MCF 10A (cell line): ENCODE measurements around the gene HECTD4. TPM values are rescaled to one million over a fixed set of nuclear protein-coding genes. Genes with fewer than 3 reads are reported as not detected.
"Not testable (repeated sequence)": the region's sequence is repeated elsewhere in the genome, so short reads cannot be mapped to it uniquely, and the experiment has no call there.

Experiments used
- BruUV-seq: library from RNA; stranded (reverse); fragments of 400-500 nt; replicated peaks from 2 replicates; lab custom pipeline; 2021; lab: Mats Ljungman, UMichigan
- CTCF ChIA-PET: fragments of 300-600 bp; sonication (Branson Sonifier 250); formaldehyde crosslinking; extraction: SDS; loops from one replicate; lab custom pipeline; 2021; ENCODE audit warnings: antibody characterized with exemption, inconsistent platforms; lab: Yijun Ruan, JAX
- POLR2A ChIA-PET: fragments of 300-600, 350-650 bp; sonication (Branson Sonifier 250); formaldehyde crosslinking; extraction: SDS; loops from one replicate; lab custom pipeline; 2020; ENCODE audit warnings: antibody characterized with exemption, inconsistent platforms; lab: Yijun Ruan, JAX
- DNase-seq: peaks from one replicate; pipeline ENCODE4 v3.0.0-alpha.2; 2018; ENCODE audit not compliant: unreplicated experiment
- H3K27ac Mint-ChIP-seq: one replicate; pipeline ENCODE4 v1.8.0; 2022; ENCODE audit warnings: mild to moderate bottlenecking, low read depth, mixed read lengths; ENCODE audit not compliant: unreplicated experiment
- H3K27me3 Mint-ChIP-seq: one replicate; pipeline ENCODE4 v1.8.0; 2022; ENCODE audit warnings: mixed read lengths; ENCODE audit not compliant: insufficient read depth, unreplicated experiment
- H3K36me3 Mint-ChIP-seq: one replicate; pipeline ENCODE4 v1.8.0; 2022; ENCODE audit warnings: mild to moderate bottlenecking, moderate library complexity, mixed read lengths; ENCODE audit not compliant: insufficient read depth, unreplicated experiment
- H3K4me1 Mint-ChIP-seq: one replicate; pipeline ENCODE4 v1.8.0; 2022; ENCODE audit warnings: mixed read lengths; ENCODE audit not compliant: insufficient read depth, unreplicated experiment
- H3K4me3 Mint-ChIP-seq: one replicate; pipeline ENCODE4 v1.8.0; 2022; ENCODE audit warnings: mild to moderate bottlenecking, moderate library complexity, mixed read lengths; ENCODE audit not compliant: unreplicated experiment
- H3K9me3 Mint-ChIP-seq: one replicate; pipeline ENCODE4 v1.8.0; 2022; ENCODE audit warnings: mixed read lengths; ENCODE audit not compliant: unreplicated experiment
- intact Hi-C: fragments of 100-400 bp; cut with micrococcal nuclease; formaldehyde crosslinking; loops from 2 replicates; pipeline ENCODE4 v1.14.1; 2022
- total RNA-seq: library from RNA; stranded (reverse); gene quantifications from 2 replicates; pipeline ENCODE4 v1.2.3, GENCODE V29; 2022
- TF ChIP-seq, protein P1 (sequence below): fragments of 200-600 bp; IDR thresholded peaks from one replicate; pipeline ENCODE4 v1.8.0; 2022; ENCODE audit warnings: antibody characterized with exemption, mild to moderate bottlenecking; ENCODE audit not compliant: unreplicated experiment

Gene HECTD4
- total RNA-seq, 1 experiment from 2014 or later = 35.2 TPM

DNA sequence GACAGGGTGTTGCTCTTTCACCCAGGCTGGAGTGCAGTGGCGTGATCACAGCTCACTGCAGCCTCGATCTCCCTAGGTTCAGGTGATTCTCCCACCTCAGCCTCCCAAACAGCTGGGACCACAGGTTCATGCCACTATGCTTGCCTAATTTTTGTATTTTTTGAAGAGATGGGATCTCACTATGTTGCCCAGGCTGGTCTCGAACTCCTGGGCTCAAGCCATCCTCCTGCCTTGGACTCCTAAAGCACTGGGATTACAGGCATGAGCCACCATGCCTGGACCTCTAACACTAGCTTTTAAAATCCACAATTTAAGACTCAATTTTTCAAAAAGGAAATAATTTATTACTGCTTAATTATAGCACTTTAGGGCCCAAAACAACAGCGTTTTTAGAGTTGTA, 149.0 kb downstream of the HECTD4 start:
- Mint-ChIP-seq H3K4me3 (no peak overlapping the region), H3K27ac (no peak overlapping the region), H3K9me3 (no peaks in the 10 kb centered on the region), H3K36me3 (peaks cover 78% of the 10 kb centered on the region), H3K4me1 (no peaks in the 10 kb centered on the region), H3K27me3 (no peaks in the 10 kb centered on the region)
- CTCF ChIA-PET = no interaction called here
- POLR2A ChIA-PET = no interaction called here
- no peak for DNase-seq
- intact Hi-C loops = no loop called here
- no TSS peak for BruUV-seq
- TF ChIP-seq, protein P1, sequence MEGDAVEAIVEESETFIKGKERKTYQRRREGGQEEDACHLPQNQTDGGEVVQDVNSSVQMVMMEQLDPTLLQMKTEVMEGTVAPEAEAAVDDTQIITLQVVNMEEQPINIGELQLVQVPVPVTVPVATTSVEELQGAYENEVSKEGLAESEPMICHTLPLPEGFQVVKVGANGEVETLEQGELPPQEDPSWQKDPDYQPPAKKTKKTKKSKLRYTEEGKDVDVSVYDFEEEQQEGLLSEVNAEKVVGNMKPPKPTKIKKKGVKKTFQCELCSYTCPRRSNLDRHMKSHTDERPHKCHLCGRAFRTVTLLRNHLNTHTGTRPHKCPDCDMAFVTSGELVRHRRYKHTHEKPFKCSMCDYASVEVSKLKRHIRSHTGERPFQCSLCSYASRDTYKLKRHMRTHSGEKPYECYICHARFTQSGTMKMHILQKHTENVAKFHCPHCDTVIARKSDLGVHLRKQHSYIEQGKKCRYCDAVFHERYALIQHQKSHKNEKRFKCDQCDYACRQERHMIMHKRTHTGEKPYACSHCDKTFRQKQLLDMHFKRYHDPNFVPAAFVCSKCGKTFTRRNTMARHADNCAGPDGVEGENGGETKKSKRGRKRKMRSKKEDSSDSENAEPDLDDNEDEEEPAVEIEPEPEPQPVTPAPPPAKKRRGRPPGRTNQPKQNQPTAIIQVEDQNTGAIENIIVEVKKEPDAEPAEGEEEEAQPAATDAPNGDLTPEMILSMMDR = no peak

DNA sequence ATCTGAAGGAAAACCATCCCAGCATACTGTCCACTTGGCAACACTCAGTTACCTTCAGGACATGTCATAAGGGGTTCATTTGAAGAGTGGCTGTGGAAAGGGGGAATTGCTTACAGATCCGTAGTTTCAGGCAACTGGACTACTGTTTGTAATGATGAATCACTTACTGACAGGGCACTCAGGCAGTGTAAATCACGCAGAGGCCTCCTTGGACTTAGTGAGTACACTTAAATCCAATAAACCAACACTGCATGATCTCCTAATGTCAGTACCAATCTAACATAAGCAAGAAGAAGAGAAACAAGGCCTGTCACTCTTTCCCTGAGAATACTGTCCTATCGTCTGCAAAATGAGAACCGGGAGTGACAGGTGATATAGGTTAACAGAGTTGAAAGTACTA, 152.1 kb downstream of the HECTD4 start:
- BruUV-seq = no TSS peak
- Mint-ChIP-seq H3K27ac (no peak overlapping the region), H3K36me3 (peaks cover 73% of the 10 kb centered on the region), H3K4me3 (no peak overlapping the region), H3K9me3 (no peaks in the 10 kb centered on the region), H3K4me1 (no peaks in the 10 kb centered on the region), H3K27me3 (no peaks in the 10 kb centered on the region)
- TF ChIP-seq, protein P1 = no peak
- ChIA-PET POLR2A (no interaction called here), CTCF (no interaction called here)
- intact Hi-C loops = no loop called here
- no peak for DNase-seq

DNA sequence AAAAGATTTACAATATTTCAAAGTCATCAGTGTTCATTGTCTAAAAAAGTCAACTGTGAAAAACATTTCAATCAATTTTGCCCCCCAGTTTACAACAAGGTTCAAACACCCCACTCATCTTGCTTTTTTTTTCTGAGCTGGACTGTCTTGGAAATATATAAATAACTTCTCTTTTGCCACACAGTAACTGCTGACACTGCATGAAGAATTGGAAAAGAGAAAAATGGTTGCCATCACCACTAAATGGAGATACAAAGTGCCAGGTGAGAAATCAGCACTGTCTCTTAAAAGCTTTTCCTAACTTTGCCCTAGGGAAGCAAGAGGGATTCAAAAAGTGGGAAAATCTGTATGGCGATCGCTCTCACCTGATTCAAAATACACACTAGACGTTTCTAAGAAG, 155.5 kb downstream of the HECTD4 start:
- H3K9me3 Mint-ChIP-seq = no peaks in the 10 kb centered on the region
- H3K4me3 Mint-ChIP-seq = no peak overlapping the region
- no TSS peak for BruUV-seq
- no peak overlapping the region for H3K27ac Mint-ChIP-seq
- peaks cover 54% of the 10 kb centered on the region for H3K36me3 Mint-ChIP-seq
- no peaks in the 10 kb centered on the region for H3K4me1 Mint-ChIP-seq
- TF ChIP-seq, protein P1 = no peak
- CTCF ChIA-PET = interaction anchor here (0.6 to 2.2 kb wide), 3 partner anchors 8 to 160 kb away, joined by 3 to 9 read pairs (median 5); no protein-coding TSS in a partner anchor
- intact Hi-C loops = no loop called here
- no peak for DNase-seq
- no peaks in the 10 kb centered on the region for H3K27me3 Mint-ChIP-seq
- POLR2A ChIA-PET = interaction anchor here (0.8 to 1.0 kb wide), 3 partner anchors 8 to 10 kb away, joined by 3 read pairs; no protein-coding TSS in a partner anchor

DNA sequence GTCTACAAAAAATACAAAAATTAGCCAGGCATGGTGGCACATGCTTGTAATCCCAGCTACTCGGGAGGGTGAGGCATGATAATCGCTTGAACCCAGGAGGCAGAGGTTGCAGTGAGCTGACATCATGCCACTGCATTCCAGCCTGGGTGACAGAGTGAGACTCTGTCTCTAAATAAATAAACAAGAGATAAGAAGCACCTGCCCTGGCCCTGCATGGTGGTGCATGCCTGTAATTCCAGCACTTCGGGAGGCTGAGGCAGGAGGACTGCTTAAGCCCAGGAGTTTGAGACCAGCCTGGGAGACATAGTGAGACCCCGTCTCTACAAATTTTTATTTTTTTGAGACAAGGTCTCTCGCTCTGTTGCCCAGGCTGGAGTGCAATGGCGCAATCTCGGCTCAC, 161.6 kb downstream of the HECTD4 start:
- H3K36me3 Mint-ChIP-seq = peaks cover 50% of the 10 kb centered on the region
- DNase-seq, intact Hi-C loops, H3K4me1 Mint-ChIP-seq, POLR2A ChIA-PET, H3K27ac Mint-ChIP-seq, H3K27me3 Mint-ChIP-seq, H3K9me3 Mint-ChIP-seq, CTCF ChIA-PET, BruUV-seq, H3K4me3 Mint-ChIP-seq: not testable (repeated sequence)
